Neural crest cell (in vitro differentiated cells): ENCODE measurements around the gene CDK11A. TPM values are rescaled to one million over a fixed set of nuclear protein-coding genes. Genes with fewer than 3 reads are reported as not detected.
"Not testable (repeated sequence)": the region's sequence is repeated elsewhere in the genome, so short reads cannot be mapped to it uniquely, and the experiment has no call there.

Experiments
- DNase-seq: peaks from one replicate; pipeline ENCODE4 v3.0.0; 2021; ENCODE audit warnings: low read depth, mixed read lengths, low spot score
- H3K27ac Mint-ChIP-seq: one replicate; pipeline ENCODE4 v1.8.0; 2021; ENCODE audit warnings: mild to moderate bottlenecking, mixed read lengths; ENCODE audit not compliant: unreplicated experiment
- H3K27me3 Mint-ChIP-seq: 2 replicates; pipeline ENCODE4 v1.8.0; 2021; ENCODE audit warnings: low read depth, mild to moderate bottlenecking, mixed read lengths
- H3K36me3 Mint-ChIP-seq: 2 replicates; pipeline ENCODE4 v1.8.0; 2021; ENCODE audit warnings: low read depth, mild to moderate bottlenecking, mixed read lengths
- H3K4me1 Mint-ChIP-seq: 2 replicates; pipeline ENCODE4 v1.8.0; 2021; ENCODE audit warnings: mixed read lengths
- H3K4me3 Mint-ChIP-seq: one replicate; pipeline ENCODE4 v1.8.0; 2021; ENCODE audit warnings: mild to moderate bottlenecking, mixed read lengths
- H3K9me3 Mint-ChIP-seq: 2 replicates; pipeline ENCODE4 v1.8.0; 2021; ENCODE audit warnings: mixed read lengths
- total RNA-seq: library from RNA; stranded (reverse); gene quantifications from 2 replicates; pipeline ENCODE4 v1.2.1, GENCODE V29; 2021
- TF ChIP-seq, protein P1 (sequence below): fragments of 200-600 bp; sonication (generic); conservative IDR thresholded peaks from 2 replicates; pipeline ENCODE4 v1.5.0; 2021; ENCODE audit warnings: antibody characterized with exemption, mild to moderate bottlenecking

CDK11A gene
- total RNA-seq, 1 donor from 2014 or later, result 48.9 TPM

- Mint-ChIP-seq H3K4me3 (no peak overlapping the region), H3K27me3 (no peaks in the 10 kb centered on the region), H3K36me3 (no peaks in the 10 kb centered on the region), H3K4me1 (peaks cover 5% of the 10 kb centered on the region), H3K9me3 (no peaks in the 10 kb centered on the region), H3K27ac (no peak overlapping the region)
- no peak for DNase-seq
- TF ChIP-seq, protein P1, sequence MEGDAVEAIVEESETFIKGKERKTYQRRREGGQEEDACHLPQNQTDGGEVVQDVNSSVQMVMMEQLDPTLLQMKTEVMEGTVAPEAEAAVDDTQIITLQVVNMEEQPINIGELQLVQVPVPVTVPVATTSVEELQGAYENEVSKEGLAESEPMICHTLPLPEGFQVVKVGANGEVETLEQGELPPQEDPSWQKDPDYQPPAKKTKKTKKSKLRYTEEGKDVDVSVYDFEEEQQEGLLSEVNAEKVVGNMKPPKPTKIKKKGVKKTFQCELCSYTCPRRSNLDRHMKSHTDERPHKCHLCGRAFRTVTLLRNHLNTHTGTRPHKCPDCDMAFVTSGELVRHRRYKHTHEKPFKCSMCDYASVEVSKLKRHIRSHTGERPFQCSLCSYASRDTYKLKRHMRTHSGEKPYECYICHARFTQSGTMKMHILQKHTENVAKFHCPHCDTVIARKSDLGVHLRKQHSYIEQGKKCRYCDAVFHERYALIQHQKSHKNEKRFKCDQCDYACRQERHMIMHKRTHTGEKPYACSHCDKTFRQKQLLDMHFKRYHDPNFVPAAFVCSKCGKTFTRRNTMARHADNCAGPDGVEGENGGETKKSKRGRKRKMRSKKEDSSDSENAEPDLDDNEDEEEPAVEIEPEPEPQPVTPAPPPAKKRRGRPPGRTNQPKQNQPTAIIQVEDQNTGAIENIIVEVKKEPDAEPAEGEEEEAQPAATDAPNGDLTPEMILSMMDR, result no peak
Measured at GRCh38 chr1:1680031-1680911, 43.9 kb downstream of the CDK11A start.

GRCh38 chr1:1678581-1679380, 45.4 kb downstream of the CDK11A start:
- no peak overlapping the region for H3K4me3 Mint-ChIP-seq
- no peaks in the 10 kb centered on the region for H3K36me3 Mint-ChIP-seq
- no peaks in the 10 kb centered on the region for H3K9me3 Mint-ChIP-seq
- TF ChIP-seq, protein P1, result peak; percentile 33
- no peak for DNase-seq
- peaks cover 5% of the 10 kb centered on the region for H3K4me1 Mint-ChIP-seq
- peak overlapping the region; percentile 81 for H3K27ac Mint-ChIP-seq
- no peaks in the 10 kb centered on the region for H3K27me3 Mint-ChIP-seq

DNA sequence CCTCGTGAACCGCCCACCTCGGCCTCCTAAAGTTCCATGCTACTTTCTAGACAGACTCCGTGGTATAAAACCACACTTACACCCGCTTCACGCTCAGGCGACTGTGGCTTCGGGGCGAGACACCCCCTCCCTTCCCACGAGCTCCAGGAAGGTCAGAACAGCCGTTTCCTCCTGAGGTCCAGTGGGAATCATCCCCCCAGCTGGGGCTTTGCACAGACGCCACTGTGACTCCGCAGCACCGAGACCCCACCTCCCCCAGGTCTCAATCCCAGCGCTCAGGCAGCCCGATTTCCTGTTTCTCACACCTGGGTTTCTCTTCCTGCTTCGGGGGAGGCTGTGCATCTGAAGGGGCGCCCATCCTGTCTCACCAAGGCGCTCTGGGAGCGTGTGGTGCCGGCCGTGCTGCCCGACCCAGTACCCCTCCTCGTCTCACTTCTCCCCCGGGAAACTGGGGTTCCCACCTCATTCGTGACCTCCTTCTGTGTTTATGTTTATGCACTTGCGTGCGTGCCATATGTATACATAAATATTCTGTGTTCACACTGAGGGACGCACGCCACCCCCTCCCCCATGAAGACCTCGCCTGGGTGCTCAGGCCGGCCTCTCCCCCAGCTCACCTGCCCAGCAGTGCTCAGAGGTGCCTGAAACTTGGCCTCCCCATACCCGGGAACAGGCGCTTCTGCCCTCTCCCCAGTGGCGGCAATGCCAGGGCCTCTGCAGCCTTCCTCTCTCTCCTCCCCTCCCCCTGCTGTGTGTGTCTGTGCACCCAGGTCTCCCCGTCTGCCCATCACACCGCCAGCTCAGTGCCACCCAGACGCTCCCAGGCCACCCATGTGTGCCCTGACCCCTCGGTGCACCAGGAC, 46.2 kb downstream of the CDK11A start:
- H3K27ac Mint-ChIP-seq, result no peak overlapping the region
- DNase-seq, result no peak
- TF ChIP-seq, protein P1, result no peak
- H3K4me1 Mint-ChIP-seq, result peaks cover 5% of the 10 kb centered on the region
- no peaks in the 10 kb centered on the region for H3K36me3 Mint-ChIP-seq
- no peak overlapping the region for H3K4me3 Mint-ChIP-seq
- H3K27me3 Mint-ChIP-seq, result no peaks in the 10 kb centered on the region
- no peaks in the 10 kb centered on the region for H3K9me3 Mint-ChIP-seq

- not testable (repeated sequence) for H3K4me3 Mint-ChIP-seq, H3K27ac Mint-ChIP-seq, H3K36me3 Mint-ChIP-seq, DNase-seq, H3K27me3 Mint-ChIP-seq, H3K9me3 Mint-ChIP-seq, H3K4me1 Mint-ChIP-seq
Measured at GRCh38 chr1:1676087-1676486, 48.1 kb downstream of the CDK11A start.

DNA sequence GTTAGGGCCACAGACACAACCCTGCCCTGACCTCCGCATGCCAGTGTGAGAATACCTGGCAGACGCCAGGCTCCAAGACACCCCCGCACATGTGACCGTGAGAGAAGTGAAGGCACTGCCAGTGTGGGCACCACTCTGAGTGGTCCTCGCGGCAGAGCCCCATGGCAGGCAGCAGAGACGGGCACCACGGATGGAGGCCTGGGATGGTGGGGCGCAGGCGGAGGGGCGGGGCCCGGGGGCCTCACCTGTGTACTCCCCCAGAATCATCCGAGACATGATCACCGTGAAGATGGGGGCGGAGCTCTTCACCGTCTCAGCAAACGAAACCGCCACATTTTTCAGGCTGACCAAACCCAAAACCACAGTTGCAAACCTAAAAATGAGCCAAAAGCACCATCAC, 48.9 kb downstream of the CDK11A start:
- not testable (repeated sequence) for H3K4me3 Mint-ChIP-seq, H3K36me3 Mint-ChIP-seq, H3K27ac Mint-ChIP-seq, H3K4me1 Mint-ChIP-seq, H3K9me3 Mint-ChIP-seq, H3K27me3 Mint-ChIP-seq, DNase-seq

GRCh38 chr1:1674806-1675205, 49.4 kb downstream of the CDK11A start:
- not testable (repeated sequence) for DNase-seq, H3K27ac Mint-ChIP-seq, H3K36me3 Mint-ChIP-seq, H3K4me3 Mint-ChIP-seq, H3K9me3 Mint-ChIP-seq, H3K4me1 Mint-ChIP-seq, H3K27me3 Mint-ChIP-seq
